ENCODE measurements around the gene EPO.
"Not testable (repeated sequence)": the region's sequence is repeated elsewhere in the genome, so short reads cannot be mapped to it uniquely, and the experiment has no call there.

The EPO gene

DNA sequence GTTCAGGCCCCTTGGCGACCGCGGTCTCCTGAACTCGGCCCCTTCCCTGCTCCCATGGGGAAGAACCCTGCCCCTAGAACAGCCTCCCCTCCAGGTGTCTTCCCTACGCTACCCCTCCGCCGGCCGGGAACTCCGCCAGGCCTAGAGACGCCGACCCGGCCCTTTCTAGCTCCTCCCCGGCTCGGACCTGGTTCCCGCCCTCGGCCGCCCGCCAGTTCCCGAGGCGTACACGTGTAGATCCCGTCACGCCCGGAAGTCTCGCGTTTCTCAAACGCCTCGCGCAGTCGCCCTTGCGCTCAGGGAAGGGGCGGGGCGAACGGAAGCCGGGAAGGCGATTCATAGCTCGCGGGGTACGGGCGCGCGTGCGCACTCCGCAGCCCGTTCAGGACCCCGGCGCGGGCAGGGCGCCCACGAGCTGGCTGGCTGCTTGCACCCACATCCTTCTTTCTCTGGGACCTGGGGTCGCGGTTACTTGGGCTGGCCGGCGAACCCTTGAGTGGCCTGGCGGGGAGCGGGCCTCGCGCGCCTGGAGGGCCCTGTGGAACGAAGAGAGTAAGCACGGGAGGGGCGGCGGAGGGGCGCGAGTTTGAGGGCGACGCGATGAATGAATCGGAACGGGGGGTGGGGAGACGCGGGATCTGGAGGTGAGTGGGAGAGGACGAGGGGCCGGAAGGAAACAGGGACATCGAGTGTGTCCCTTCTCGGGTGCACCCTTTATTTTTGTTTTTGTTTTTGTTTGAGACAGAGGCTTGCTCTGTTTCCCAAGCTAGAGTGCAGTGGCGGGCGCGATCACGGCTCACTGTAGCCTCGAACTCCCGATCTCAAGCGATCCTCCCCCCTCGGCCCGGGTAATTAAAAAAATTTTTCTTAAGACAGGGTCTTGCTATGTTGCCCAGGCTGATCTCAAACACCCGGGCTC is 14.3 kb upstream of the EPO start, which contains the start of gene POP7:
POP7 (plus strand) TSS at position 369 of the 919 bp plus-strand sequence. CDS start 710 bp downstream, outside the sequence.
- peak; percentile 99 for DNase-seq

DNA sequence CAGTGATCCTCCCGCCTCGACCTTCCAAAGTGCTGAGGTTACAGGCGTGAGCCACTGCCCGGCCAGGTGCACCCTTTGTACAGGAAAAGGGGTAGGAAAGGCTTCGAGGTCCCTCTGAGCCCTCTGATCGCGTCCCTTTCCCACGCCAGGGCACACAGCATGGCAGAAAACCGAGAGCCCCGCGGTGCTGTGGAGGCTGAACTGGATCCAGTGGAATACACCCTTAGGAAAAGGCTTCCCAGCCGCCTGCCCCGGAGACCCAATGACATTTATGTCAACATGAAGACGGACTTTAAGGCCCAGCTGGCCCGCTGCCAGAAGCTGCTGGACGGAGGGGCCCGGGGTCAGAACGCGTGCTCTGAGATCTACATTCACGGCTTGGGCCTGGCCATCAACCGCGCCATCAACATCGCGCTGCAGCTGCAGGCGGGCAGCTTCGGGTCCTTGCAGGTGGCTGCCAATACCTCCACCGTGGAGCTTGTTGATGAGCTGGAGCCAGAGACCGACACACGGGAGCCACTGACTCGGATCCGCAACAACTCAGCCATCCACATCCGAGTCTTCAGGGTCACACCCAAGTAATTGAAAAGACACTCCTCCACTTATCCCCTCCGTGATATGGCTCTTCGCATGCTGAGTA is 13.5 kb upstream of the EPO start:
- no peak for DNase-seq

DNA sequence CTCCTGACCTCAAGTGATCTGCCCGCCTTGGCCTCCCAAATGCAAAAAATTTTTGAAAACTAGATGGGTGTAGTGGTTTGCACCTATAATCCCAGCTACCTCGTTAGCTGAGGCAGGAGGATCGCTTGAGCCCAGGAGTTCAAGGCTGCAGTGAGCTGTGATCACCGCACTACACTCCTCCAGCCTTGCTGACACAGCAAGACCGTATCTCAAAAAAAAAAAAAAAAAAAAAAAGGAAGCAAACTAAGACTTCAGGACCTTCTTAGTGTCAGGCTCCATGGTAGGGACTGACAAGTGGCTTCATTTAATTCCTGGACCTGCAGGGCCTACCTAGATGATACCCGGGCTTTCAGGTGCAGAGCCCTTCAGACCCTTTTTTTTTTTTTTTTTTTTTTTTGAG is 11.9 kb upstream of the EPO start:
- DNase-seq, result no peak

DNA sequence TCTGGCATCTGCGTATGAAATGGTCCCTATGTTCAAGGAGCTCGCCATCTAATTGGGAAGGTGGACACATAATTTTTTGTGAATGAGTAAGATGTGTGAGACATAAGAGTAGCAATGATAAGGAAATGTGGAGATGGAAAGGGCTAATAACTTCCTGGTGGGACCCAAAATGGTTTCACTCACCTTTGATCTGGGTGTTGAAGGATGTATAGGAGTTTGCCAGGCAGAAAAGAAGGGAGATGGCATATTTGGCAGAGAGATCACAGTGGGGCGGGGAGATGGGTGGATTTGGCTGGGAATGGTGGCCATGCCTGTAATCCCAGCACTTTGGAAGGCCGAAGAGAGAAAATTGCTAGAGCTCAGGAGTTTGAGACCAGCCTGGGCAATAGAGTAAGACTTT is 9.8 kb upstream of the EPO start:
- no peak for DNase-seq

DNA sequence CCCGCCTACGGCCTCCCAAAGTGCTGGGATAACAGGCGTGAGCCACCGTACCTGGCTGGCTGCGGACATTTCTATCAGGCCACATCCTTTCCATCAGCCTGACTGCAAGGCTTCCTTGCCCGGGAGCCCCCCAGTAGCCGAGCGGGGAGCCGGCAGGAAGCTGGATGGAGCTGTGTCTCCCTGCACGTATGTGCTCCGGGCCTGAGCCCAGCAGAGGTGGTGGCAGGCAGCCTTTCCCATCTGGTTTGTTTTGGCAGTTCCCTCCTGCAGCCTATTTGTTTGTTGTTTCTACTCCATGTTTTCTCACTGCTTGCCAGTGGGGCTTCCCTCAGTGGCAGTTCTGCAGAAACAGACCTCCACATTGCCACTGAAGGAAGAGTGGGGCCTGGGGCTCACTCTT is 8.9 kb upstream of the EPO start:
- DNase-seq, result no peak

DNA sequence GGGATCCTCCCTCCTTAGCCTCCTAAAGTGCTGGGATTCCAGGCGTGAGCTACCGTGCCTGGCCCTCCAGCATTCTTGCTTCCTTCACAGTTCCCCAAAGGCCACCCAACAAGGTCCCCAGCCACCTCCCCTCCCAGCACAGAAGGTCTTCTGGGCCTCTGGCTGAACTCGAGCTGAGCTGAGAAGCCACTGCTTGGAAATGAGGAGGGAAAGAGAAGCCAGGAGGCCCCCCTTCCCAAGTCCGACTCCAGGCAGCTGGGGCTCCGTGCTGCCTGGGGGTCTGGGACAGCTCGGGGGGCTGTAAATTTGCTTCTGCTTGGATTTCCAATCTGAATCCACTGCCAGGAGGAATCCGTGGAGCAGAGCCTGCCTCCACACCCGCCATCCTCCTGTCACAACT is 5.5 kb upstream of the EPO start:
- DNase-seq, result no peak

DNA sequence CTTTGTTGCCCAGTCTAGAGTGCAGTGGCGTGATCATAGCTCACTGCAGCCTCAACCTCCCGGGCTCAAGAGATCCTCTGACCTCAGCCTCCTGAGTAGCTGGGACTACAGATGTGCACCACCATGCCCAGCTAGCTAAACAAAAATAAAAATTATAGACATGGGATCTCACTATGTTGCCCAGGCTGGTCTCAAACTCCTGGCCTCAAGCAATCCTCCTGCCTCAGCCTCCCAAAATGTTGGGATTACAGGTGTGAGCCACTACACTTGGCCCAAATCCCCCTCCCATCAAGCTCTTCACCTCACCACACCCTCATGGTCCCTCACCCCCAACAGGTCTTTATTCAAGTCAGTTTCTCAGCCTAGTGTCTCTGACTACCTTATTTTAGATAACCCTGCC is 3.2 kb upstream of the EPO start:
- DNase-seq, result not testable (repeated sequence)

DNA sequence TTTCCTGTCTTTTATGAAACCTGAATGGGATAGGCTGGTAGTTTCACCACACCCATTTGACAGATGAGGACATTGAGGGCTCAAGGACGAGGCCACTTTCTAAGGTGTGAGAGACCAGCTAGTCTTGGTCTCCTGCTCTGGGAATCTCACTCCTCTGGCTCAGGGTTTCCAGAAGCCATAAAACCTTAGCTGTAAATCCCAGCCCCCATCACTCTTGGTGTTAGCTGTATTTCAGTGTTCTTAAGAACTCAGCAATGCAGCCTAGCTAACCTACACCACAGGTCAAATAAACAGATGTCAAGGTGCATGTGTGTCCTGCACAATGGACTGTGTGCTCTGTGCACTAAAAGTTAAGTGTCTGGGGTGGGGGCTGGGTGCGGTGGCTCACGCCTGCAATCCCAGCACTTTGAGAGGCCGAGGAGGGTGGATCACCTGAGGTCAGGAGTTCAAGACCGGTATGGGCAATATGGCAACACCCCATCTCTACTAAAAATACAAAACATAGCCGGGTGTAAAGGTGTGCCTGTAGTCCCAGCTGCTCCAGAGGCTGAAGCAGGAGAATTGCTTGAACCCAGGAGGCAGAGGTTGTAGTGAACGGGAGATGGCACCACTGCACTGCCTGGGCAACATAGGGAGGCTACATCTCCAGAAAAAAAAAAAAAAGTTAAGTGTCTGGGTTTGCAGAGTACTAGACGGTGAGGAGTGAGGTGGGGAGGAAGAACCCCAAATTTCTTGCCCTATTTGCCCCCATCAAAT is 567 bp upstream of the EPO start:
- no peak for DNase-seq

DNA sequence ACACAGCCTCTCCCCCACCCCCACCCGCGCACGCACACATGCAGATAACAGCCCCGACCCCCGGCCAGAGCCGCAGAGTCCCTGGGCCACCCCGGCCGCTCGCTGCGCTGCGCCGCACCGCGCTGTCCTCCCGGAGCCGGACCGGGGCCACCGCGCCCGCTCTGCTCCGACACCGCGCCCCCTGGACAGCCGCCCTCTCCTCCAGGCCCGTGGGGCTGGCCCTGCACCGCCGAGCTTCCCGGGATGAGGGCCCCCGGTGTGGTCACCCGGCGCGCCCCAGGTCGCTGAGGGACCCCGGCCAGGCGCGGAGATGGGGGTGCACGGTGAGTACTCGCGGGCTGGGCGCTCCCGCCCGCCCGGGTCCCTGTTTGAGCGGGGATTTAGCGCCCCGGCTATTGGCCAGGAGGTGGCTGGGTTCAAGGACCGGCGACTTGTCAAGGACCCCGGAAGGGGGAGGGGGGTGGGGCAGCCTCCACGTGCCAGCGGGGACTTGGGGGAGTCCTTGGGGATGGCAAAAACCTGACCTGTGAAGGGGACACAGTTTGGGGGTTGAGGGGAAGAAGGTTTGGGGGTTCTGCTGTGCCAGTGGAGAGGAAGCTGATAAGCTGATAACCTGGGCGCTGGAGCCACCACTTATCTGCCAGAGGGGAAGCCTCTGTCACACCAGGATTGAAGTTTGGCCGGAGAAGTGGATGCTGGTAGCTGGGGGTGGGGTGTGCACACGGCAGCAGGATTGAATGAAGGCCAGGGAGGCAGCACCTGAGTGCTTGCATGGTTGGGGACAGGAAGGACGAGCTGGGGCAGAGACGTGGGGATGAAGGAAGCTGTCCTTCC is 620 bp downstream of the EPO start:
- DNase-seq, result no peak

DNA sequence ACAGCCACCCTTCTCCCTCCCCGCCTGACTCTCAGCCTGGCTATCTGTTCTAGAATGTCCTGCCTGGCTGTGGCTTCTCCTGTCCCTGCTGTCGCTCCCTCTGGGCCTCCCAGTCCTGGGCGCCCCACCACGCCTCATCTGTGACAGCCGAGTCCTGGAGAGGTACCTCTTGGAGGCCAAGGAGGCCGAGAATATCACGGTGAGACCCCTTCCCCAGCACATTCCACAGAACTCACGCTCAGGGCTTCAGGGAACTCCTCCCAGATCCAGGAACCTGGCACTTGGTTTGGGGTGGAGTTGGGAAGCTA is 1.2 kb downstream of the EPO start:
- DNase-seq, result no peak

DNA sequence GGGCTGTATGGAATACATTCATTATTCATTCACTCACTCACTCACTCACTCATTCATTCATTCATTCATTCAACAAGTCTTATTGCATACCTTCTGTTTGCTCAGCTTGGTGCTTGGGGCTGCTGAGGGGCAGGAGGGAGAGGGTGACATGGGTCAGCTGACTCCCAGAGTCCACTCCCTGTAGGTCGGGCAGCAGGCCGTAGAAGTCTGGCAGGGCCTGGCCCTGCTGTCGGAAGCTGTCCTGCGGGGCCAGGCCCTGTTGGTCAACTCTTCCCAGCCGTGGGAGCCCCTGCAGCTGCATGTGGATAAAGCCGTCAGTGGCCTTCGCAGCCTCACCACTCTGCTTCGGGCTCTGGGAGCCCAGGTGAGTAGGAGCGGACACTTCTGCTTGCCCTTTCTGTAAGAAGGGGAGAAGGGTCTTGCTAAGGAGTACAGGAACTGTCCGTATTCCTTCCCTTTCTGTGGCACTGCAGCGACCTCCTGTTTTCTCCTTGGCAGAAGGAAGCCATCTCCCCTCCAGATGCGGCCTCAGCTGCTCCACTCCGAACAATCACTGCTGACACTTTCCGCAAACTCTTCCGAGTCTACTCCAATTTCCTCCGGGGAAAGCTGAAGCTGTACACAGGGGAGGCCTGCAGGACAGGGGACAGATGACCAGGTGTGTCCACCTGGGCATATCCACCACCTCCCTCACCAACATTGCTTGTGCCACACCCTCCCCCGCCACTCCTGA is 2.4 kb downstream of the EPO start:
- no peak for DNase-seq

DNA sequence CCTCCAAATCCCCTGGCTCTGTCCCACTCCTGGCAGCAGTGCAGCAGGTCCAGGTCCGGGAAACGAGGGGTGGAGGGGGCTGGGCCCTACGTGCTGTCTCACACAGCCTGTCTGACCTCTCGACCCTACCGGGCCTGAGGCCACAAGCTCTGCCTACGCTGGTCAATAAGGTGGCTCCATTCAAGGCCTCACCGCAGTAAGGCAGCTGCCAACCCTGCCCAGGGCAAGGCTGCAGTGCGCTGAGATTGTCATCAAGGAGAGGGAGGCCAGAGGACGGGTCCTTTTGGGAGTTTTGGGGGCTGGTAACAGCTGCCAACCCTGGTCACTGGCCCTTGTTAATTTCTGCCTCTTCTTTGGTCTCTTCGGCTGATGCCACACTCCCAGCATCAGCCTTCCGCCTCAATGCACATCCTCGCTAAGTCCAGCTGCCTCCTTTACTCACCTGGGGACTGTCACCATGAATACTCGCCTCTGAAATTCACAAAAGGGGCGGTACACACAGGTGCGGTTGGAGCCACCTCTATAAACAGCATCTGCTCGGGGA is 3.5 kb downstream of the EPO start:
- no peak for DNase-seq

DNA sequence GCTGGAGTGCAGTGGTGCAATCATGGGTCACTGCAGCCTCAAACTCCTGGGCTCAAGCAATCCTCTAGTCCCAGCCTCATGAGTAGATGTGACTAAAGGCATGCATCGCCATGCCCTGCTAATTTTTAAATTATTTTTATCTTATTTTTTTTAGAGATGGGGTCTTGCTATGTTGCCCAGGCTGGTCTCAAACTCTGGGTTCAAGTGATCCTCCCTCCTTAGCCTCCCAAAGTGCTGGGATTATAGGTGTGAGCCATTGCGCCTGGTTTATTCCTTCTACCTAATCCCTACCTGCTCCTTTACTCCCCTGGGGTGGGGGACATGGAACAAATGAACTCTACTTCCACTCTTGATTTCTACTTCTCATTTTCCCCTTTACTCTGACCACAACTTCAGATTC is 4.1 kb downstream of the EPO start:
- not testable (repeated sequence) for DNase-seq

DNA sequence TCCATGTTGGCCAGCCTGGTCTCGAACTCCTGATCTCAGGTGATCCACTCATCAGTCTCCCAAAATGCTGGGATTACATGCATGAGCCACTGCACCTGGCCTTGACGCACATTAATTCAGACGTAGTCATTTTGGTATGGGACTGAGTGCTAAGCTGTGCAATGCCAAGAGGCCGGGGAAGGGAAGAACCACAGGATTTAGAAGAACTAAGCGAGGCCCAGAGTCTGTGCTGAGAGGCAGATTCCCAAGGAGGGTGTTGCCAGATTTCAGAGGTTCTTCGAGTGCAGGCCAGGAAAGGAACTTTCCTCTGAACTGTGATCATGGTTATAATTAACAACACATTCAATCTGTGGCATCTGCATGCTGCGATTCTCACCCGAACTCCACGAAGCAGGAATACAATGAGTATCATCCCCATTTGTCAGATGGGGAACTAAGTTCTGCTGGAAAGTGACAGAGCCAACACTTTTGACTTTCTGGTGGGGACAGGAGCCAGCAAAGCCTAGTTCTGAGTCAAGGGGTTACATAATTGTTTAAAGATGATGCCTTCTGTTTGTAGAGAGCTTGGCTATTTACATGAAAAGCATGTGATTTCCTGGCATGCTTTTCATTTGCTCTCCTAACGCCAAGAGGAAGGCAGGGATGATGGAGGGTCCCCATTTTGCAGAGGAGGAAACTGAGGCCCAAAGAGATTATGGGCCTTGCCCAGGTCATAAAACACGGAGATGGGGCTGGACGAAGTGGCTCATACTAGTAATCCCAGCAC is 6.9 kb downstream of the EPO start:
- DNase-seq, result no peak

DNA sequence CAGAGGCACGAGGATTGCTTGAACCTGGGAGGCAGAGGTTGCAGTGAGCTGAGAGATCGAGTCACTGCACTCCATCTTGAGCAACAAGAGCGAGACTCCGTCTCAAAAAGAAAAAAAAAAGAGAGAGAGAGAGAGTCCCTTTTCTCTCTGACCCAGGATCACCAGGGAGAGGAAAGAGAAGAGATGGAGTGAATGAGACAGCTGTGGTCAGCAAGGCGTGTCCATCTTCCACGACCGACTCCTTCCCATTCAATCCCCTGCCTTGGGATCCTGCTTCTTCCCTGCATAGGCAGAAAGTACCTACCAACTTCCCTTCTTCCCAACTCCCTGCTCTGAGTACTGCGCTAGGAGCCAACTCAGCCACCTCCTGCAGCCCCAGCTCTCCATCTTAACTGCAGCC is 7.9 kb downstream of the EPO start:
- DNase-seq, result no peak

DNA sequence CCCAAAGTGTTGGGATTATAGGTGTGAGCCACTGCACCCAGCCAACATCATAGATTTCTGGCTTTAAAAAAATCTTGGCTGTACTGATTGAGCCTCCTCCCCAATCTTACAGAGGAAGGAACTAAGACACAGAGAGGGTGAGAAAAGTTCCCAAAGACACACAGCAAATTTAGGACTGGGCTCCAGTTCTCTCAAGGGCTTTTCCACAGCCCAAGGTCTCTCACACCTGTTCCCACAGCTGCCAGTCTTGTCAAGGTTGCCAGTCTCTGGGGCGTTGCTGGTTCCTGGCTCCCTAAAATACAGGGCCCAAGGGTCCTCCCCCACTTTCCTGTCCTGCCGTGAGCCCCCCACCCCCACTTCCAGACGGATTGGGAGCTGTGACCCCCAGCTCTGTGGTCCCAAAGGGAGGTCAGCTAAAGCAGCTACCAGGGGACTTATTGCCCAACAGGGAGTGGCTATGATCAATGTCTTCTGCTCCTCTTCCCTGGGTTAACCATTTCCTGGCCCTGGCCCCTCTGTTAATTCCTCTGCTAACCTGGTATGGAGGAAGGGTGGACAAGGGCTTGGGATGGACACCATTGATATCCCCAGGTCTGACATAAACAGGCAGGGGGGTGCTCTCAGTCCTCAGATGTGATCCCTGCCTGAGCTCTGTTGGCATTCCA is 10.0 kb downstream of the EPO start:
- DNase-seq, result no peak

DNA sequence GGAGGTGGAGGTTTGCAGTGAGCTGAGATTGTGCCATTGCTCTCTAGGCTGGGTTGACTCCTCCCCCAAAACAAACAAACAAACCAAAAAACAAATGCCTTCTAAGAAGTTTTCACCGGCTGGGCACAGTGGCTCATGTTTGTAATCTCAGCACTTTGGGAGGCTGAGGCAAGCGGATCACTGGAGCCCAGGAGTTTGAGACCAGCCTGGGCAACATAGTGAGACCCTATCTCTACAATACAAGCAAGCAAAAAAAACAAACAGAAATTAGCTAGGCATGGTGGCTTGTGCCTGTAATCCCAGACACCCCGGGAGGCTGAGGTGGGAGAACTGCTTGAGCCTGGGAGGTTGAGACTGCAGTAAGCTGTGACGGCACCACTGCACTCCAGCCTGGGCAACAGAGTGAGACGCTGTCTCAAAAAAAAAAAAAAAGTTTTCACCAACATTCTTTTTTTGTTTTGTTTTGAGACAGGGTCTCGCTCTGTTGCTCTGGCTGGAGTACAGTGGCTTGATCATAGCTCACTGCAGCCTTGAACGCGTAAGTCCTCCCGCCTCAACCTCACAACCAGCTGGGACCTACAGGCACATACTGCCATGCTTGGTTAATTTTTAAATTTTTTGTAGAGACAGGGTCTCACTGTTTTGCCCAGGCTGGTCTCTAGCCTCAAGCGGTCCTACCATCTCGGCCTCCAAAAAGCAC is 11.8 kb downstream of the EPO start:
- no peak for DNase-seq

DNA sequence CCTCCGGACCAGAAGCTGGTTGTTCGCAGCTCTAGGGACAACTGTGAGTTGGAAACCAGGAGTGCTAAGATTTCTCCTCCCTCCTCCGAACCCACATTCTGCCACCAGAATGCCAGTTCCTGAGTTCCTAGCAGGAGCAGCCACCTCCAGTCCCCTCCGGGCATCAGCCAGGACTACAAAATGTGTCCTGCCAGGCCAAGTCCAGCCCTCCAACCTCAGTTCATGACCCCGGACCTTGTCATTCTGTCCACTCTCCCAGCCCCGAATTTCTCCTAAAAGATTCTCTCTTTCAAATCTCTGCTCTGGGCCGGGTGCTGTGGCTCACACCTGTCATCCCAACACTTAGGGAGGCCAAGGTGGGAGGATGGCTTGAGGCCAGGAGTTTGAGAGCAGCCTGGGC is 15.5 kb downstream of the EPO start:
- DNase-seq, result no peak

DNA sequence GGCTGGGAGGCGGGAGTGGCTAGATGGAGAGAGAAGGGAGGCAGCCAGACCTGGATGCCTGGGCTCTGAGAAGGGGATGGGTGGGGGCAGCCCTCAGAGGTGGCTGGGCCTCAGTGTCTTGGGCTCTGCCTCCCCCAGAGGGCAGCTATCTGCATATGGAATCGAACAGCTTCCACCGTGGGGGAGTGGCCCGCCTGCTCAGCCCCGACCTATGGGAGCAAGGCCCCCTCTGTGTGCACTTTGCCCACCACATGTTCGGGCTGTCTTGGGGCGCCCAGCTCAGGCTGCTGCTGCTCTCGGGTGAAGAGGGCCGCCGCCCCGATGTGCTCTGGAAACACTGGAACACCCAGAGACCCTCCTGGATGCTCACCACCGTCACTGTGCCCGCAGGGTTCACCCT is 16.4 kb downstream of the EPO start:
- DNase-seq, result no peak

DNA sequence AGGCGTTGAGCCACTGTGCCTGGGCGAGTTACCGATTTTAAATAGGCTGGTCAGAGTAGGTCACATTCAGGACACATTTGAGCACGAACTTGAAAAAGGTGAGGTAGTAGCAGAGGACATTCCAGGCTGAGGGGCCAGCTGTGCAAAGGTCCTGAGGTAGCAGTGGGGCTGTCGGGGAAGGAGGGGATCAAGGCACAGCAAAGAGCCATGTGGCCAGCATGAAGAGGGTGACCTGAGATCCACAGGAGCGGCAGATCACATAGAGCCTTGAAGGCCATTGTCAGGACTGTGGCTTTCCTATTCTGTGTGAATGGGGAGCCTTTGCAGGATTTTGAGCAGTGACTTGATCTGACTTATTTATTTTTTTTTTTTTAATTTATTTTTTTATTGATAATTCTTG is 19.7 kb downstream of the EPO start:
- DNase-seq, result no peak

All from activated CD4-positive, alpha-beta T cell treated with anti-CD3 and anti-CD28 coated beads, Interleukin-10, Interleukin-2, amounts not matched to agents 100 ng/mL and 50 ng/mL, durations not matched to agents 16 hours and 8 hours (primary cell).